GM12872 (cell line): ENCODE data around the gene APLP2.

Experiments
- TF ChIP-seq, protein P1 (sequence below): IDR thresholded peaks from 3 replicates; pipeline ENCODE4 v1.5.1; 2011; ENCODE audit warnings: low read depth, mild to moderate bottlenecking, low read length, moderate library complexity; ENCODE audit not compliant: insufficient read depth

The APLP2 gene

DNA sequence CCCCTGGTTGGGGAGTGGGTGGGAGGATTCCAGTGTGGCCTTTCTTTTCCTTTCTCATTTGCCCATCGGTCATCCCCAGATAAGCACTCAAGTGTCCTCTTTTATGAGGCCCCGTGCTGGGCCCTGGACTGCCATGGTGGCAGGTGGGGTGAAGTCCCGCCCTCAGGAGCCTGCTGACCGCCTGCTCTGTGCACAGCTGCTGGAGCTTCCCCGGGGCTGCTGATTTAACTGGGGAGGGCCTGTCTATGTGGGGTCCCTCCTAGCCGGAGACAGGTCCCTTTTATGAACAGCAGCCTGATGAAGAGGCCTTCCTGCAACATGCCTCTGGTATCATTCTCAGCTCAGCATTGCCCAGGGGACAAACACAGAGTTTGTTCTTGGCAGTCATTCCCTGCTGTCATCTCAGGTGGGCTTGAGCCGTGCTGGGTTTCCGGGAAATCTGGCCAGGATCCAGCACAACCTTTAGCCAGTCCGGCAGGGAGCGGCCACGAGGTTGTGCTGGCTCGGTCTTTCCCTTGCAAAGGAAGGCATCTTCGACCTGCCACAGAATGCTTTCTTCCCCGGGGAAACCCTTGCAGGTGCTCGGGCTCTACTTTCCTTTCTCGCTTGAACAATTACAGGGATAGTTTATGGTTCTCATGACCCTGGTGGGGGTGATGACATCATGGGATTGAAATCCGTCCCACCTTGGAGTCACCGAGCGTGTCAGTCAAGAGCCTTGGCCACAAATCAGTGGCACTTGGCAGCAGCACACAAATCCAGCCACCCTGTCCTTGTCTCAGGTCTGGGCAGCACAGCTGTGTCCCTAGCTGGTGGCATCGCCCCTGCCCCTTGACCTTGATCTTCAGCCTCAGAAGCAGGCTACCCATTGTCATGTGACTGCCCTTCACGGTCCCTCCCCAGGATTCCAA is 110.0 kb downstream of the APLP2 start:
- TF ChIP-seq, protein P1, sequence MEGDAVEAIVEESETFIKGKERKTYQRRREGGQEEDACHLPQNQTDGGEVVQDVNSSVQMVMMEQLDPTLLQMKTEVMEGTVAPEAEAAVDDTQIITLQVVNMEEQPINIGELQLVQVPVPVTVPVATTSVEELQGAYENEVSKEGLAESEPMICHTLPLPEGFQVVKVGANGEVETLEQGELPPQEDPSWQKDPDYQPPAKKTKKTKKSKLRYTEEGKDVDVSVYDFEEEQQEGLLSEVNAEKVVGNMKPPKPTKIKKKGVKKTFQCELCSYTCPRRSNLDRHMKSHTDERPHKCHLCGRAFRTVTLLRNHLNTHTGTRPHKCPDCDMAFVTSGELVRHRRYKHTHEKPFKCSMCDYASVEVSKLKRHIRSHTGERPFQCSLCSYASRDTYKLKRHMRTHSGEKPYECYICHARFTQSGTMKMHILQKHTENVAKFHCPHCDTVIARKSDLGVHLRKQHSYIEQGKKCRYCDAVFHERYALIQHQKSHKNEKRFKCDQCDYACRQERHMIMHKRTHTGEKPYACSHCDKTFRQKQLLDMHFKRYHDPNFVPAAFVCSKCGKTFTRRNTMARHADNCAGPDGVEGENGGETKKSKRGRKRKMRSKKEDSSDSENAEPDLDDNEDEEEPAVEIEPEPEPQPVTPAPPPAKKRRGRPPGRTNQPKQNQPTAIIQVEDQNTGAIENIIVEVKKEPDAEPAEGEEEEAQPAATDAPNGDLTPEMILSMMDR: no peak

DNA sequence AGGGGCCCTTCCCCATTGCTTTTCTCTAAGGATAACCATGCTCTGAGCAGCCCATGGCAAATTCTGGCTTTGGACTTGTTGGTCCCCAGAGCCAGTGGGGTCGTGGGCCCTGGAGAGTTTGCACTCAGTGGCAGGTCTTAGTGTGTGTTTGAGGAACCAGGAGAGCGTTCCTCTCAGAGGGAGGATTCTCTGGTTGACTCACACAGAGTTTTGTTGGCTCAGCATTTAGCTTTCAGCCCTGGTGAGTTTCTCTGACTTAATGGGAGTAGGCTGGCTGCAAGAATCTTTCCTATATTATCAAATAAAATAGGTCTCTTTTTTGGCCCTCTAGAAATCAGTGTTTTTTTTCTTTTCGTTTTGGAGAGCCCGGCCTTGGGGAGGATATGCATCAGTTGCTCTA is 110.8 kb downstream of the APLP2 start:
- TF ChIP-seq, protein P1: no peak

DNA sequence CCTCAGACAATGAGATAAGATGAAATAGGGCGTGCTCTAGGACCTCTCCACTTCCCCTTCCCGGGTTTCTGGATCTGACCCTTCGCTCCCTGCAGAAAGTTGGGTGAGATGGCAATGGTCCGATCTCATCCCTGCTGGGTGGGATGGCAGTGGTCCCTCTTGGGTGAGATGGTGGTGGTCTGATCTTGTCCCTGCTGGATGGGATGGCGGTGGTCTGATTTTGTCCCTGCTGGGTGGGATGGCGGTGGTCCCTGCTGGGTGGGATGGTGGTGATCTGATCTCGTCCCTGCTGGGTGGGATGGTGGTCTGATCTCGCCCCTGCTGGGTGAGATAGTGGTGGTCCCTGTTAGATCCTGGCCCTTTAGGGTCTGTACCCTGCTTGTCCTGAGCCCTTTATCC is 111.2 kb downstream of the APLP2 start:
- TF ChIP-seq, protein P1: no peak

- TF ChIP-seq, protein P1: no peak
These were observed 111.9 kb downstream of the APLP2 start for GRCh38 chr11:130181295-130182272.

GRCh38 chr11:130183878-130184610 is 114.3 kb downstream of the APLP2 start:
- TF ChIP-seq, protein P1: no peak

DNA sequence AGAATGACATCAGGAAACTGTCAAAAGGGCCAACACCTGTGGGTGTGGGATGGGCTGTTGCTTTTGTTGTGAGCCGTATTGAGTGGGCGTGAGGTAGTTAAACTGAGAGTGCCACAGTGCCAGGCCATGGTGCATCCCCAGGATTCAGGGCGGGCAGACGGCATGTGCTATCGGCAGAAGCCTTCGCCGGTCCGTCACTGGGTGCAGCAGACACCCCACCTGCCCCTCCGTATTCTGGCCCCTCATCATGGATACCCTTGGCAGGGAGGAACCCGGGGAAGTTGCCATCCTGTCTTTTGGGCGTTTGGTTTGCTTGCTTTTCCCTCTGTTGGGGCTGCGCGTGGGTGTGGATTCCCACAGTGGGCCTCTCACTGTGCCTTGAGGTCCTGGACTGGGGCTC is 117.4 kb downstream of the APLP2 start:
- TF ChIP-seq, protein P1: no peak
